ENCODE data around the gene GPC2. TPM values are rescaled to one million over a fixed set of nuclear protein-coding genes. Genes with fewer than 3 reads are reported as not detected.
"Not testable (repeated sequence)": the region's sequence is repeated elsewhere in the genome, so short reads cannot be mapped to it uniquely, and the experiment has no call there.

Gene GPC2
- total RNA-seq, 4 donors from 2014 or later, result 1.3 TPM; not detected in 3

GRCh38 chr7:100189061-100189460 is 11.9 kb upstream of the GPC2 start:
- TF ChIP-seq CTCF (IDR thresholded peaks at IDR 0.05), result no peak
- TF ChIP-seq POLR2A (IDR thresholded peaks at IDR 0.05), result no peak
- intact Hi-C loops (cut with DNase I), result no loop called here
- 68 to 81% methylated on average over 3 of the region's 3 CpGs for WGBS, 2 donors
- no peak for DNase-seq
- Histone ChIP-seq H3K36me3 (no peaks in the 10 kb centered on the region), H3K27ac (no peak overlapping the region), H3K4me1 (peaks cover 0 to 15% of the 10 kb centered on the region in 2 donors), H3K9me3 (no peaks in the 10 kb centered on the region), H3K27me3 (no peaks in the 10 kb centered on the region), H3K4me3 (replicated peaks in 1 of 3) (no peak overlapping the region)

DNA sequence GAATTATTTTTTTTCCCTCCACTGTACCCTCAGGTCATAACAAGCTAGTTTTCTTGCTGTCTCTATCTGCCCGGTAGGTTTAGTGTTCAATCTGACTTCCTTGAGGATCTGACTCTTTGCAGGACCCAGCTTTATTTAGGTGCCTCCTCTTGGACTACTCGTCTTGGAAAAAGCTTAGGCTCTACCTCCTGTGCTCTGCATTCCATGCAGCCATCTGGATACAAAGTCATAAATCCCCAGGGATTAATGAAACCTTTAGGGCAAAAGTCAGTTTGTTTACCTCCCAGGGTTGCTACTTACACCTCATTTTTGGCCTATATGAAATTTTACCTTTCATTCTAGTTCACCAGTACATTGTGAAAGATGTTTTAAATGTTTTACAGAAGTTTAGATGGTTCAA is 8.5 kb upstream of the GPC2 start:
- DNase-seq, result no peak
- H3K27me3 ChIP-seq, result no peaks in the 10 kb centered on the region
- no peaks in the 10 kb centered on the region for H3K4me1 ChIP-seq
- no peak overlapping the region for H3K27ac ChIP-seq
- no peak overlapping the region for H3K4me3 ChIP-seq (replicated peaks in 1 of 3)
- TF ChIP-seq CTCF (IDR thresholded peaks at IDR 0.05) (no peak), POLR2A (IDR thresholded peaks at IDR 0.05) (no peak)
- H3K36me3 ChIP-seq, result no peaks in the 10 kb centered on the region
- no peaks in the 10 kb centered on the region for H3K9me3 ChIP-seq
- intact Hi-C loops (cut with DNase I), result no loop called here
- WGBS, 2 donors, result 83 to 85% methylated on average over 2 of the region's 2 CpGs

- H3K36me3 ChIP-seq; H3K27me3 ChIP-seq; H3K4me3 ChIP-seq (replicated peaks in 1 of 3); H3K4me1 ChIP-seq; H3K9me3 ChIP-seq; H3K27ac ChIP-seq; DNase-seq; intact Hi-C loops (cut with DNase I): not testable (repeated sequence)
- WGBS, 2 donors, result 92% methylated on average over 6 of the region's 6 CpGs
Measured at GRCh38 chr7:100183090-100183489, 5.9 kb upstream of the GPC2 start.

GRCh38 chr7:100182616-100183015 is 5.4 kb upstream of the GPC2 start:
- DNase-seq; H3K36me3 ChIP-seq; H3K4me3 ChIP-seq (replicated peaks in 1 of 3); H3K27ac ChIP-seq; H3K4me1 ChIP-seq; intact Hi-C loops (cut with DNase I); H3K9me3 ChIP-seq; H3K27me3 ChIP-seq: not testable (repeated sequence)
- 80 to 84% methylated on average over 6 of the region's 6 CpGs for WGBS, 2 donors

DNA sequence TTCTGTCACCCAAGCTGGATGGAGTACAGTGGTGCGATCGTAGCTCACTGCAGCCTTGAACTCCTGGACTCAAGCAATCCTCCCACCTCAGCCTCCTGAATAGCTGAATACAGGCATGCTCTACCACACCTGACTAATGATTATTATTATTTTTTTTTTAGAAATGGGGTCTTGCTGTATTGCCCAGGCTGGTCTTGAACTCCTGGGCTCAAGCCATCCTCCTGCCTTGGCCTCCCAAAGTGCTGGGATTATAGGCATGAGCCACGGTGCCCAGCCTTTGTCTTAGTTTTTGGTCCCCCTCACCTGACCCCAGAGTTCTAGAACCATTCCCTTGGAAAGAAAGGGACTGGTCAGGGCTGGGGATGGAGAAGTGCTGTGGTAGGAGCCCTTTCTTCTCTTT is 2.9 kb upstream of the GPC2 start:
- H3K27ac ChIP-seq; H3K9me3 ChIP-seq; DNase-seq; H3K4me3 ChIP-seq (replicated peaks in 1 of 3); H3K27me3 ChIP-seq; H3K4me1 ChIP-seq; intact Hi-C loops (cut with DNase I); H3K36me3 ChIP-seq: not testable (repeated sequence)
- 95 to 97% methylated on average over 3 of the region's 3 CpGs for WGBS, 2 donors

DNA sequence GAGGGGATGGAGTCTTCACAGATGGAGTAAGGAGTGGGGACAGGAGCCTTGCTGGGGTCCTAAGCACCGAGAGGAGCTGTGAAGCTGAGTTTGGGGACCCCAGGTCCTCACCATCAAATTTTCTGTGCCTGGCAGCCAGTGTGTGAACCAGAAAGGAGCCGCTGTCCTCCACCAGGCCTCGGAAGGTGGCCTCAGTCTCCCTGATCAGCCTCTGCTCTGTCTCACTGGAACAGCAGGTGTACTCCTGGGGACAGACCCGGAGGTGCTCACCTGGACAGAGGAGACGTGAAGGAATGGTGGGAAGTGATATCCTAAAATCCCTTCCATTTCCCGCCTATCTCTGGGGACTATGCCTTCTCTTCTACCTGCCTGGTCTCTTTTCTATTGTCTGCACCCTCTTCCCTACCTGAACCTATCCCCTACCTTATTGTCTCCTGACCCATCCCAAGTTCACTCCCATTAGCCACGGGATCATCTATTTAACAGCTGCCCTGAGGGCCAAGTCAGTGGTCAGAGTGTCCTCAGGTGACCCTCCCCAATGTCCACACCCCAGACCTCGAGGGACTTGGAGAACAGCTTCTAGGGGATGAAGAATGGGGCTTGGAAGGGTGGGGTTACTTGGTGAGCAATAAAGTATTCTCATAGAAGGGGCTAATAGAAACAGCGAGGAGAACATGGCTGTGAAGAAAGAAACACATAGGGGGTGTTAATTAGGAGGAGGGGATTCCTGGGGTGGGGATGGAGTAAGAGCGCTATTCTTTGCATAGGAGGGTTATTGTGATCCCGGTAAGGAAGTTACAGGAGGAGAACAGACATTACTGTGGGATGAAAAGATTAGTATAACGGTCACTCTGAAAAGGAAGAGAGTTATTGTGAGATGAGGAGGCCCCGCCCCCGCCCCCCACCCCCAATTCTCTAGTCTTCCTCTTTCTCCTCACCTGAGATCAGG is 811 bp downstream of the GPC2 start:
- Histone ChIP-seq H3K9me3 (no peaks in the 10 kb centered on the region), H3K4me3 (replicated peaks in 1 of 3) (peak overlapping the region in 1 of 3 donors; percentile 34), H3K27me3 (peaks cover 4% of the 10 kb centered on the region), H3K4me1 (peaks cover 9 to 13% of the 10 kb centered on the region in 2 donors), H3K36me3 (no peaks in the 10 kb centered on the region), H3K27ac (no peak overlapping the region)
- 55 to 57% methylated on average over 14 of the region's 14 CpGs for WGBS, 2 donors
- TF ChIP-seq CTCF (IDR thresholded peaks at IDR 0.05) (no peak), POLR2A (IDR thresholded peaks at IDR 0.05) (no peak)
- no peak for DNase-seq
- intact Hi-C loops (cut with DNase I), result no loop called here
